WI38 (cell line): ENCODE data around the gene TDRD1.

Experiments
- H3K4me3 ChIP-seq: 2 replicates; pipeline ENCODE4 v1.5.1; 2011; ENCODE audit warnings: low read depth, mild to moderate bottlenecking, control low read depth, low read length
- CTCF ChIP-seq: IDR thresholded peaks from 2 replicates; pipeline ENCODE4 v1.5.1; 2012; ENCODE audit warnings: low read depth, mild to moderate bottlenecking, control low read depth, low read length

TDRD1 gene

DNA sequence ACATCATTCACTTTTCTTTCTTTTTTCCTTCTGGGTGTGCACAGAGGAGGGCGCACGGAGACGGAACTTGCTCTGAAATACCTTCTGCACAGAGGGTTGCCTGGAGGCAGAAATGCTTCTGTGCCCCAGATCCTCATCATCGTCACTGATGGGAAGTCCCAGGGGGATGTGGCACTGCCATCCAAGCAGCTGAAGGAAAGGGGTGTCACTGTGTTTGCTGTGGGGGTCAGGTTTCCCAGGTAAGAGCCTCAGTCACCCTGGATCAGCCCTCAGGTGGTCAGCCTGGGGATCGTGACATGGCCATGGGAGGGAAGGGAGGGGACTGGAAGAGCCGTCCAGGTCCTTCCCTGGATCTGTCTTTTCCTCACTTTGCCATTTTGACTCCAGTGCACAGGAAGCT, 93.5 kb downstream of the TDRD1 start:
- no peak for TF ChIP-seq CTCF
- H3K4me3 ChIP-seq = no peak overlapping the region

DNA sequence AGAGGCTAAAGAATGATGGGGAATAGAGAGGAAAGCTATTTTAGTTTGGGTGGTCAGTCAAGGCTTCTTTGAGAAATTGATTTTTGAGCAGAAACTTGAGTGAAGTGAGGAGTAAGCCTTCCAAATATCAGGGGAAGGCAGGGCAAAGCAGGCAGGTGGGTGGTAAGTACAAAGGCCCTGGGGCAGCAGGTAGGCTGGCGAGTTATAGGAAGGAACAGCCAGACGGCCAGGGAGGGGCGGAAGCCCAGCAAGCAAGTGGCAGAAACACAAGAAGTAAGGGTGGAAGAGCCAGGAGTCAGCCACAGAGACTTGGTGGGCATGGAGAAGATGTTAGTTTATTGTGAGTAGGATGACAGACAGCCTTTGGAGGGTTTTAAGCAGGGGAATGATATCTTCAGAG, 94.8 kb downstream of the TDRD1 start:
- H3K4me3 ChIP-seq = no peak overlapping the region
- no peak for TF ChIP-seq CTCF

DNA sequence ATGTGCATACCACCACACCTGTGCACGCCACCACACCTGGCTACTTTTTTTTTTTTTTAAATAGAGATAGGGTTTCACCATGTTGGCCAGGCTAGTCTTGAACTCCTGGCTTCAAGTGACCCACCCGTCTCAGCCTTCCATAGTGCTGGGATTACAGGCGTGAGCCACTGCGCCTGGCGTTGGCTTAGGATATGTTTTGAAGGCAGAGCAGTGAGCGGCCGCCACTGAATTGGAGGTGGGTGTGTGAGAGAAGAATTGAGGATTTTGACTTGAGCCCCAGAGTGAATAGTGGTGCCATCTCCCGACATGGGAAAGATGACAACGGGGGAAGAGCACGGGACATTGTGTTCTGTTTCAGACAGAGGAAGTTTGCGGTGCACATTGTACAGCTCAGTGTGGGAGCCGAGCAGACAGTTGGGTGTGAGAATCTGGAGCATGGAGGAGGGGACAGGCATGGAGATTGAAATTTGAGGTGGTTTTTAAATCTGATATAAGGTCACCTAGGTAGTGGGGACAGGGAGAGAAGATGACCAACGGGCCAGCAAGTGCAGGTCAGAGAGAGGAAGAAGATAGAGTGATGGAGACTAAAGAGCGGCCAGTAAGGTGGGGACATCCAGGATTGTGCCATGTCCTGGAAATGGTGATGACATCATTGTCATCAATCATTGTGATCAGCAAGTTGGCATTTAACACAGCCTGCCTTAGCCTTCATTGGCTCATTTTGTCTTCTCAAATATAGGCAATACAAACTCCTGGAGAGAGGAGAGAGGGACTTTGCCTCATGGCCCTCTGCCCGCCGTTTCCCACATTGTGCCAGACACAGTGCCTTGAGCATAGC, 95.7 kb downstream of the TDRD1 start:
- no peak for TF ChIP-seq CTCF

GRCh38 chr10:114276066-114276465, 96.9 kb downstream of the TDRD1 start:
- TF ChIP-seq CTCF = no peak
- no peak overlapping the region for H3K4me3 ChIP-seq

More for the DNA sequence above, 95.7 kb downstream of the TDRD1 start:
- H3K4me3 ChIP-seq = no peak overlapping the region

DNA sequence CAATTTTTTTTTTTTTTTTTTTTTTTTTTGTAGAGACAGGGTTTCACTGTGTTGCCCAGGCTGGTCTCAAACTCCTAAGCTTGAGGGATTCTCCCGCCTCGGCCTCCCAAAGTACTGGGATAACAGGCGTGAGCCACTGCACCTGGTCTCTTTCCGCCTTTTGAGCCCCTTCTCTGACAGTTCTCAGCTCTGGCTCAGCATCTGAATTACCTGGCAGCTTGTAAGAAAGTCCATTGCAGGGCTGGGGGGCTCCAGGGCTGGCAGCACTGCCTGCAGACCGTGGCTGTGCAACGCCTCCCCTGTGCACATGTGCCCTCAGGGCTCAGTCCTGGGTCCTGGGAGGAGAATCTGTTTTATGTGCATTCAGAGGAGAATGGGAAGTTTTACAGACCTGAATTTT, 97.5 kb downstream of the TDRD1 start:
- no peak overlapping the region for H3K4me3 ChIP-seq
- no peak for TF ChIP-seq CTCF

- TF ChIP-seq CTCF = no peak
- no peak overlapping the region for H3K4me3 ChIP-seq
These were observed 99.2 kb downstream of the TDRD1 start for GRCh38 chr10:114278140-114278883.

- no peak for TF ChIP-seq CTCF
- no peak overlapping the region for H3K4me3 ChIP-seq
These were observed 99.7 kb downstream of the TDRD1 start for GRCh38 chr10:114278884-114279191.
